G401 (cell line): ENCODE measurements around the gene SLC14A1. TPM values are rescaled to one million over a fixed set of nuclear protein-coding genes. Genes with fewer than 3 reads are reported as not detected.

Experiments
- DNase-seq: peaks from one replicate; pipeline ENCODE4 v3.0.0-alpha.2; 2015; ENCODE audit warnings: low spot score
- in situ Hi-C: cut with HindIII; loops from 2 replicates; pipeline ENCODE4 v1.10.0; 2016; ENCODE audit warnings: low sequenced_read_pairs, mixed read lengths
- total RNA-seq: library from RNA; depleted of rRNA; stranded (reverse); fragments of >200 nt; shearing (Covaris generic); gene quantifications from 2 replicates; pipeline ENCODE4 v1.2.3, GENCODE V29; 2014; rRNA removed

The SLC14A1 gene
- not detected in 2 replicates for total RNA-seq

DNA sequence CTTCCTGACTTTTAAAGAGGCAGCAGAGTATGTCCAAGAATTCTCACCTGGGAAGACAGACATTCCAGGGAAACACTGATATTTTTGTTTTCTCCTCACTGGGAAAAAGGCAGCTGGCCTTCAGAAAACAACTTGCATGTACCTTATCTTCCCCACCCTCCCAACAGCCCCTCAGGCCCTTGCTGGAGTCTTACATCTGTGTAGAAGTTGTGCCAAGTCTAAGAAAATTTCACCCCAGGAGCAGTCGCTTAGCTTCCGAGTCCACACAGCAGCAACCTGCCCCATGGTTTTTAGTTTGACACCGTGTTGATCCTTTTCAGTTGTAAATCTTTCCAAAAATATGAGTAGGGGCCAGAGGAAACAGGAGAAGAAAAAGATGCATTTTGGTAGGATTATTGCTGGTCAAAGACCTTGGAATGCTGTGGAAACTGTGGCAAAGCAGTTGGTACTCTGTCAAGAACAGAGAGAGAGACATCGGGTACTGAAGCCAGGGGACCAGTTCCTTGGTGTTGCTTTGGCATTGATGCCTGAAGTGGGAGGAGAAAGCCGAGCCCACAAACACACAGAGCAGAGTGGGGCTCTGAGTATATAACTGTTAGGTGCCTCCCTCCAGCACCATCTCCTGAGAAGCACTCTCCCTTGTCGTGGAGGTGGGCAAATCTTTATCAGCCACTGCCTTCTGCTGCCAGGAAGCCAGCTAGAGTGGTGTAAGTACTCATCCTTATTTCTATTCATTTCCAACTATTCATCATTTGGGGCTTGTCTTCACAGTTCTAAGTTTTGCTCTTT, at the start of gene SLC14A1:
TSS of gene SLC14A1 (plus strand) at position 615 of the 789 bp plus-strand sequence. CDS start 6,140 bp downstream, outside the sequence.
- in situ Hi-C loops, result no loop called here
- DNase-seq, result peak; percentile 3

DNA sequence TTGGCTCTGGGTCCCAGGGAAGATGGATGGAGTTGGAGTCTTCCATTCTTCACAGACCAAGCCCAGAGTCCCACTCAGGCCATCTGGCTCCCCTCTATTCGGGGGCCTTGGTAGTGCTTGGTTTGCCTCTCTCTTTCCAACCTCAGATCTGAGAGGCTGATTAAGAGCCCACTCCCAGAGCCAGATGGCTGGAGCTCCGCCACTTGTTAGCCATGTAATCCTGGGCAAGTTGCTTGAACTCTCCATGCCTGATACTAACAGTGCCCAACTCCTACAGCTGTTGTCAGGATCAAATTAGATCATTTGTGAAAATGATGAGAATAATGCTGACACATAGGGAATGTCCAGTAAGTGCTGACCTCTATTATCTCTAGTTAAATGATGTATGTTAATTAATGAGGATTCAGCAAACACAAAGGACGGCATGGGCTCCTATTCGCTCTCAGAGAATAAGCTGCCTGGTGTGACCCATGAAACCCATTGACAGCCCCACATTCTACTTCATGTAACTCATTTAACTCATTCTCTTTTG, 46.6 kb upstream of the SLC14A1 start:
- in situ Hi-C loops, result no loop called here
- no peak for DNase-seq

DNA sequence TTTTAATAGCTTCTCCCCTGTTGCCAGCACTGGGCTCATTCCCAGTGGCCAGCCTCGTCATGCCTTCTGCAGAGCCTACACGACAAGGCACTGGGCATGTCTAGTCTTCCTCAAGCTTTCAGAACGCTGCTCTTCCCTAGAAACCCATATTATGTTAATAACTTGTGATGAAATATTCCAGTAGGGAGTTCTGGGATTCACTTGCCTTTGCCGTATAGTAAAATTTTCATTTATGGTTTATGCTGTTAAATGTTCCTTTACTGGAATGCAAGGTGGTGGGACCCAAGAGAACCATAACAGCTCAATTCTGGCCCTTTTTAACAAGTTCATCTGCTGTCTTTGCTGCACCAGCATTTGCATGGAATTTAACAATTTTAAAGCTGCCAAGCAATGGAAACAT, 45.5 kb upstream of the SLC14A1 start:
- no peak for DNase-seq
- in situ Hi-C loops, result no loop called here

DNA sequence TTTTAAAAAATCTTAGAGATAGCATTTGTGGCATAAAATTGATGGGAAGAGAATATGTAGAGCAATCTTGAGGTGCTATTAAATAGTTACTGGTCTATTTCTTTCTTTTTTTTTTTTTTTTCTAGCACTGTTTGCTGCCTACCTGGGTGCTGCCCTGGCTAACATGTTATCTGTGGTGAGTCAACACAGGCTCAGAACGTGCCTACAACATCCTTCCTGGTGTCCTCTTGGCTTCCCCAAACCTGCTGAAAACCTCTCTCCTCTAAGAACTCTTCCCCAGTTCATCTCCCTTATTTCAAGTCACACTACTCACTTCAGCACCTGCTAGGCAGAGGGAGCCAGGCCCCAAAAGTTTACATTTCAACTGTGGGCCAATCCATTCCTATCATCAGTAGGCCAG, 45.1 kb upstream of the SLC14A1 start:
- in situ Hi-C loops, result no loop called here
- DNase-seq, result no peak

DNA sequence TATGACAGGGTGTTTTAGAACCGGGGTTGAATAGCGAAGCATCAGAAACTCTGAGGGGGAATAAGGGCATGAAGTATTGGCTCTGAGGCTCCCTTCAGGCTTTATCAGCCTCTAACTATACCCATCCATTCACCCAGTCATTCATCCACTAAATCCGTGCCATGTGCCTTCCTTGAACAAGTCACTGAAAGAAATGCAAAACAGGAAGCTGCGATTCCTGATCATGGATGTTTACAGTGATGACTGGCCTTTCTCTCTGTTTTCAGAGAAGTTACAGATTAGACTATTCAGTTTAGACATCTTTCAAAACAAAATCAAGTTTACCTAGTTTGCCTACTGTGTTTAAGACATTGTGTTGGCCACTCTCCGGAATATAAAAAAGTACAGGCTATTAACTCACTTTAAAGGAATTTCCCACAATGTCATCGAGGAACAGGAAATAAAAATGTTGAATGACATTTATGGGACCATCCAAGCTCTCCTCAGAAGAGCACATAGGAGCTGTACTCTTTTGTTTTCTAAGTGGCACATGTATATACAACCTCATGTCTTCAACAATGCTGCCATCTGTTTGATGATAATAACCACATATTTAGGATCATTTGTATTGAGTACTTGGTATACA, 43.8 kb upstream of the SLC14A1 start:
- in situ Hi-C loops, result no loop called here
- DNase-seq, result no peak

DNA sequence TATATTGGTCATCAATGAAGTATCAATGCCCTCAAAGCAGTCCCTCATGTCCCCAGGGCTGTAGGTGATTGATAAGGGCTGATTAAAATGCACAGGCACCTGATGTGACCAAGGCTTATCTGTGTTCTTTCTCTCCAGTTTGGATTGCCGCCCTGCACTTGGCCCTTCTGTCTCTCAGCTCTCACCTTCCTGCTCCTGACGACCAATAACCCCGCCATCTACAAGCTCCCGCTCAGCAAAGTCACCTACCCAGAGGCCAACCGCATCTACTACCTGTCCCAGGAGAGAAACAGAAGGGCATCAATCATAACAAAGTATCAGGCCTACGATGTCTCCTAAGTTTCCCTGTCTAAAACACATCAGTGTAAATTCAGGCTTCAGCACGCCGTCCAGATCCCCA, 41.8 kb upstream of the SLC14A1 start:
- no peak for DNase-seq
- in situ Hi-C loops, result no loop called here

DNA sequence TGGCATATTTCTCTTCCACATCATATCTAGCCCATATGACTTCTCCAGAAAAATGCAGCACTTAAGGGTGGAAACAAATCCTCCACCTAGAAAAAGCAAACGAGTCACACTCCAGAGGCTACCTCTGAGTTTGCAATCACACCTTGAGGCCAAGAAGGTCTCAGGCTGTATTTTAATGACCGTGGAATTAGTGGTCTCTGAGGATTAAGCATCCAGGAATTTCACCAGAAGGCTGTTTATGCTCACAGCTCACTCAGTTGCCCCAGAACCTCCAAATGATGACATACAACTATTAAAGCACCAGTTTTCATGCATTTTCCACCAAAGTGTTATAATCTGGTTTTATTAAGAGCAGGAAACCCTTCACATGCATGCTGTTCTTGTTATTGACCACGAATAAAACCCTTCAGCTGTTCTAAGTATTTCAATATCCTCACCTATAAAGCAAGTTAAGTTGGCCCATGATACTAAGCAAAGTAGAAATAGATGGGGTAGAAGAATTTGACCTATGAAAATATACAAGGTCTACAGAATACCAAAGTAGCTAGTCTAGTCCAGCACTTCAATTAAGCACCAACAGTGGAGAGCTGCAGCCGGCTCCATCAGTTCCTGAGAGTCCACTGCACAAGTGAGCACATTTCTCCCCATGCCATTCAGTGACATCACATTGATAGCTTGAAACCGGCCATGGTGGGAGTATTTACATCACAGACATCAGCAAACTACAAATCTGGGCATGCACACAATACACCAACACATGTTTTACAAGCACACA, 39.5 kb upstream of the SLC14A1 start:
- no peak for DNase-seq
- in situ Hi-C loops, result no loop called here

DNA sequence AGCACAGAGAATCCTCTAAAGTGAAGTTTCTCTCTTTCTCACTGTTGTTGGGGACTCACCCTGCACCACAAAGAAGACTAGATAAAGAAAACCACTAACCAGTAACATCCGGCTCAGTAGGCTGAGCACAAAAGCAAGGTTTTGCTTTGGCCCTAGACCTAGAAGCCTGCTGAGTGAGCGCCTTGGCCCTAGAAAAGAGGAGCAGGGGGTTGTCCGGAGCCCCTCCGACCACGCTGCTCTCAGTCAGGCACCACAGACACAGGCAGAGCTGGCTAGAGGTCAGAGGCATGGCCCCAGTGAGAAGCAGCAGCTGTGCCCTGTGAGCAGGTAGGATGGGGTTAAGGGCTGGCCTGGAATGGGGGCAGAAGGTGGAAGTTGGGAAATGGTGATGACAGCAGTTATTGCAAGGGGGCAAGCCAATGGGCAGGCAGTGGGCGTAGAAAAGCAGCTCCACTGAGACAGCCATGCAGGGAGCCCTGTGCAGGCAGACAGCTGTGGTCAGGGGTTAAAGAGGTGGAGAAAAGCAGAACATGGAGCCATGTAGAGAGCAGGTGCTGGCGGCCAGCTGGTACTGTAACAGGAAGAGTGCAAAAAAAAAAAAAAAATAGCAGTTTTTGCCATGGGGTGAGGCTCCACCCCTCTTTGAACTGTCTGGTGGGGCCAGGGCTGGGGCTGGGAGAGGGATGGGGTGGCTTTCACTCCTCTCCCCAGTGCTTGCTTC, 36.9 kb upstream of the SLC14A1 start:
- in situ Hi-C loops, result no loop called here
- no peak for DNase-seq

DNA sequence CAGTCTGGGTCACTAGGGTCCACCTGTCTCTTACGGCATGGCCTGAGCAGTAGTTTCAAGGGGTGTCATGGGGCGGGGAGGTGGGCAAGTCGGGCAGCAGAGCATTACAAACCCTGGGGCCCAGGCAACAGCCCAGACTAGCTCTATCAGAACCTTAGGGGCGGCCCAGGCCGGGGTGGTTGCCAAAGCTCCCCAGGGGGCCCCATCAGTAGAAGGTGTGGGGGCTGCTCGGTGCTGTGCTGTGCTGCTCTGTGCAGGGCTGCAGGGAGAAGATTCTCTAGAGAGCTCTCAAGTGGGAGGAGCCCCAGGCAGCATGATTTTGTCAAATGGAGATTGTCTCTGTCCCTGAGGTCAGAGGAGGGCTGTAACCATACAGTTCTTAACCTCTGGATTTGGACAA, 36.4 kb upstream of the SLC14A1 start:
- in situ Hi-C loops, result no loop called here
- DNase-seq, result no peak

DNA sequence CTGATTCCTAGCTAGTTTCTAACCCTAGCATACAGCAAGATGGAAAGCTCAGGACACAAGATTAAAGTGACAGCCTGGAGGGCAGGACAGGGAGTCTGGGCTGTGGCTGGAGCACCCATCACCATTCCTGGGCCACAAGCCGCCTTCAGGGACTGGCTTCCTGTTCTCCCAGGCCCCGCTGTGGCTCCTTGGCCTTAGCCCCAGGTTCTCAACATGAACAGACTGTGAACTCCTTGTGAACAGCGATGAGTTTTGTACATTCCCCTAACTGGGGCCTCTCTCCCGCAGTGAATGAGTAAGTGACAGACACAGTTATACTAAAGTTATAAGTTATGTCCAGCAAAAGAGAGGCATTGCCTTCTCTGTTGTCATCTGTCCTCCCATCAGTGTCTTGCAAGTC, 35.9 kb upstream of the SLC14A1 start:
- no peak for DNase-seq
- in situ Hi-C loops, result no loop called here

DNA sequence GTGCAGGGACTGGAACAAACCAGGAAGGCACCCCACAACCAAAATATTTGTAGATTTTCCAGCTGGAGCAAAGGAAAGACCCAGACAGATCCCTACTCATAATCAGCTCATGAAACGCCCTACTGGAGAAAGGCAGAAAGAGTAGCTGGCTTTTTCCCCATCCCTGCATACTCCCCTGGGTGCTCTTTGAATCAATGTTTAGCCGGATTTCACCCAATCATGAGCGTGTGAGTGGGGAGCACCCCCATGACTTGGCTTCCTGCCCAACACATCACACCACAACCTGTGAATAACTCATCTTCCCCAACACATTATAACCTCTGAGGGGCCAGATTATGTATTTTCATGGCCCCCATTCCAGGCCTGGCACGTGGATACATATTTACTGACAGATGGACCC, 35.1 kb upstream of the SLC14A1 start:
- in situ Hi-C loops, result no loop called here
- DNase-seq, result no peak

DNA sequence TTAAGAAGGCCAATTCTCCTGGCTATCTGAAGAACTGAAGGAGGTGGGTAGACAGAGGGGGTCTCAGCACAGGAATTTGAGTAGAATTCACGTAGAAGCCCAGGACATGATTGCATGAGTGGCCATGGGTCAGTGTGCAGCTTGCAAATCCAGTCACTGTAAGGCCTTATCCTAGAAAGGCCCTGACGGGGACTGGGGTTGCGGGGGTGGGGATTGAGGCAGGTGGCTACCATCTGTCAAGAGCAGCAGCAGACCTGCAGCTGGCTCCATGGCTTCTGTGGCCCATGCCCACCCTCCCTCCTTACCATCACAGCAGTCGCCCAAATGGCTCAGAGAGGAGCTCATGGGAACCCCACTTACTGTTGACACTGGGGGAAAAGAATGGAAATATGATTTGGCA, 34.6 kb upstream of the SLC14A1 start:
- no peak for DNase-seq
- in situ Hi-C loops, result no loop called here

DNA sequence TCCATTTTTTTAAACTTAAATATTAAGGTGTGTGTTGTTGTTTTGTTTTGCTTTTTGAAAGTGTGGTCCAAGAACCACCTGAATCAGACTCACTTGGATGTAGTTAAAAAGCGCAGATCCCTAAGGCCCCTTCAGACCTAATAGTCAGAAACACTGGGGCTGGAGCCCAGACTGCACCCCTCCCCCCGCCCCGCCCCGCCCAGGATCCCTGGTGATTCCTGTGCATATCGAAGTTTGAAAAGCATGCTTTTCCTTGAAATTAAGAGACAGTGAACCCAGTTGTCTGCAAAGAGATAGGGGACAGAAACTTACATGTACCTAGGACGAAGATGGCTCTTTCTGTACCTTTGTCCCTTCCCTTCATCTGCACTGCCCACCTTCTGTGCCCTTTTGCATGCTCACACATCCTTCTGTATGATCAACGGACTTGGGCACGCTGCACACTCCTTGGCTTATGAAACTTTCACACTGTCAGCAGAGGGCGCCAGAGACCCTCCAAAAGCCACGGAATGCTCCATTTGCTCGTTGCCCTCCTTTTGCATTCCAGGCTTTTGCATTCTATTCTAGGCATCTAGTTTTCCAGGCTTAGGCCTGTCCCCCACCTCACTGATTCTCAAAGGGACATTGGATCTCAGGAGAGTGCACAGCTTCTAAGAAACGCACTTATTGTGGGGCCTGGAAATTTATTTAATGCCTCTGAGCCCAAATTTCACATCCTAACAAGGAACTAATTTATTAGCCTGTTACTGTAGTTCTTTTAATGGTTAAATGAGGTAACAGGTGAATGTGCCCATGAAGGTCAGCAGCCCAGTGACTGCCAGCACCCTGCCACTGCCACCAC, 32.8 kb upstream of the SLC14A1 start:
- DNase-seq, result peak; percentile 74
- in situ Hi-C loops, result no loop called here

DNA sequence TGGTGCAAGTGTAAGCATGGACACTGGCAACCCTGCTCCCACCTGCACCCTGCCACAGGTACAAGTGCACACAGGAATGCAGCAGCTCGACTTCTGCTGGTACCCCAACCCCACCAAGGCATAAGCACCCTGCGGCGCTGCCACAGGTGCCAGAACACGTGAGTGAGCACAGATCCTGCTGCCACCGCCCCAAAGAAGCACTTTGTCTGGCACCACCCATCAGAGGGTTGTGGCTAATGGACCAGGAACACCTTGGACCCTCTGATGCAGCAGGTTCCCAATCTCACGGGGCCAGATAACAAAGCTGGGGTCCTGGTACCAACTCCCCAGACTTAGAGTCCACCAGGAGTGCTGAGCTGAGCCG, 32.2 kb upstream of the SLC14A1 start:
- in situ Hi-C loops, result no loop called here
- no peak for DNase-seq

DNA sequence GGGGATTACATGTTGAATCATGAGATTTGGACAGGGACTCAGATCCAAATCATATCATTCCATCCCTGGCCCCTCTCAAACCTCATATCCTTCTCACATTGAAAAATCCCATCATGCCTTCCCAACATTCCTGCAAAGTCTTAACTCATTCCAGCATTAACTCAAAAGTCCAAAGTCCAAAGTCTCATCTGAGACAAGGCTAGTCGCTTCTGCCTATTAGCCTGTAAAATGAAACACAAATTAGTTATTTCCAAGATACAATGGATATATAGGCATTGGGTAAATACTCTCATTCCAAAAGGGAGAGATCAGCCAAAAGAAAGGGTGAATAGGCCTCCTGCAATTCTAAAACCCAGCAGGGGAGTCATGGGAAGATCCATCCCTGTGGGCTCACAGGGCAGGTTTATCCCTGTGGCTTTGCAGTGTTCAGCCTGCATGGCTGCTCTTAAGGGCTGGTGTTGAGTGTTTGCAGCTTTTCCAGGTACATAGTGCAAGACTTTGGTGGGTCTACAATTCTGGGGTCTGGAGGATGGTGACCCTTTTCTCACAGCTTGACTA, 21.2 kb upstream of the SLC14A1 start:
- DNase-seq, result no peak
- in situ Hi-C loops, result no loop called here

DNA sequence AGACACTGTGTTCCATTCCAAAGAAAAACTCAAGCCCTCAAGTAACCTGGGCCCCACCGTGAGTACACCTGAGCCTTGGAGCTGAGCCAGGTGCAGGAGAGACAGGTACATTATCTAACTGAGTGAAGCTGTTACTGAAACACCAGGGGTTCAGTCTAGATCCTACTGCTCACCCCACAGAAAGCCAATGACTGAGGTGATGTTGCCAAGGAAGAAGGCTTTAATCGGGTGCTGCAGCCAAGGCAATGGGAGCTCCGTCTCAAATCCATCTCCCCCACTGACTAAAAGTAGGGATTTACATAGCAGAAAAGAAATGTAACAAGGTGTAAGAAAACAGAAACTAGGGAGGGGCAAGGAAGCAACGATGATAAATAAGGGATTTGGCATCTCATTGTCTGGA, 15.2 kb upstream of the SLC14A1 start:
- no peak for DNase-seq
- in situ Hi-C loops, result no loop called here

DNA sequence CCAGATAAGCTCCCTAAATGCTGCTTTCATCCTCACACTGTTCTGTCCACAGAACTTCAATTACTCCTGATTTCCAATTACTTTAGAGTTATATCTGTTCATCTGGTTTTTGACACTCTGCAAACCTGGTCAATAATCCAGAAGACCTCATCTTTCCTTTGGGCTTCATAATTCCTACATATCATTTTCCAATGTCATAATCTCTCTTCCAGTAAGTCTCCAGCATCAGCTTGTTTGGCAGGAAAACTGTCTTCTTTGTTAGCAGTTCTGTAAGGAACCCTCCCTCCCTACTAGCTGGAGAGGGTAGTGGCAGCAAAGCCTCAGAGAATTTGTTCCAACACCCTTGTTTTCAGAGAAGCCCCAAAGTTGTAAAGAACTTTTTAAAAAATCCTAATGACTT, 11.9 kb upstream of the SLC14A1 start:
- in situ Hi-C loops, result no loop called here
- DNase-seq, result no peak

DNA sequence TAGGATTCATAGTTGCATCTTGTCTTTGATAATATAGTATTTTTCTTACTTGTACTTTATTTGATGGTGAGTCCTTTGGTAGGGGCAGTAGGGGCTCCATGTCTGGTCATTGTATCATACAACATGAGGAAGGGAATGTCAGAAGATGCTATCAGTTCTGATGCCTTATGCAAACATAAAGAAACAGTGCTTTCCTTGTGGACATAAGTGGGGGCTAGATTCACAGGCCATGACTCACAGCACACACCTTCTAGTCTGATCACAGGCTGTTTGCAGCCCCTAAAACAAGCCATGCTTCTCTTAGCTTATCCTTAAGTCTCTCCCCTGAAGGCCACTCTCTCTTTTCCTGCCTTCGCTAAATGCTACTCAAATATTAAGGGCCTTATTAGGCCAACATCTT, 10.7 kb upstream of the SLC14A1 start:
- in situ Hi-C loops, result no loop called here

More for the DNA sequence above, 10.7 kb upstream of the SLC14A1 start:
- DNase-seq, result no peak
